HG02852 (cell line): Measurements from ENCODE around the gene PTPN5.
A peak's percentile ranks its signal among the peaks of the same experiment; 100 is the strongest.

Experiments used
- ATAC-seq: cut with Tn5 transposase; IDR thresholded peaks from one replicate; pipeline ENCODE4 v1.9.1; 2021; ENCODE audit warnings: mild to moderate bottlenecking, moderate library complexity; ENCODE audit not compliant: unreplicated experiment

Gene PTPN5

GRCh38 chr11:18743365-18743764, 48.2 kb downstream of the PTPN5 start:
- no peak for ATAC-seq

GRCh38 chr11:18741783-18742182, 49.8 kb downstream of the PTPN5 start:
- no peak for ATAC-seq

- ATAC-seq: no peak
Measured at GRCh38 chr11:18739685-18740084, 51.9 kb downstream of the PTPN5 start.

GRCh38 chr11:18737642-18738041, 54.0 kb downstream of the PTPN5 start:
- no peak for ATAC-seq

GRCh38 chr11:18736590-18737148, 54.9 kb downstream of the PTPN5 start:
- no peak for ATAC-seq

GRCh38 chr11:18733202-18733601, 58.4 kb downstream of the PTPN5 start:
- no peak for ATAC-seq

GRCh38 chr11:18731949-18732821, 59.4 kb downstream of the PTPN5 start:
- ATAC-seq: peak; percentile 65

GRCh38 chr11:18731441-18731840, 60.2 kb downstream of the PTPN5 start:
- no peak for ATAC-seq

- no peak for ATAC-seq
Measured at GRCh38 chr11:18730020-18730419, 61.6 kb downstream of the PTPN5 start.

GRCh38 chr11:18729426-18729825, 62.2 kb downstream of the PTPN5 start:
- ATAC-seq: no peak

- ATAC-seq: no peak
Measured at GRCh38 chr11:18728658-18729057, 62.9 kb downstream of the PTPN5 start.

GRCh38 chr11:18727479-18728236, 63.9 kb downstream of the PTPN5 start:
- ATAC-seq: no peak

GRCh38 chr11:18726040-18726439, 65.6 kb downstream of the PTPN5 start, which contains the start of gene IGSF22:
TSS of gene IGSF22 (minus strand) at chr11:18726188. CDS start at chr11:18724236, 1,952 bp downstream.
- no peak for ATAC-seq

GRCh38 chr11:18723991-18724390, 67.6 kb downstream of the PTPN5 start:
- ATAC-seq: no peak

- peak; percentile 19 for ATAC-seq
Measured at GRCh38 chr11:18722293-18722637, 69.3 kb downstream of the PTPN5 start.

GRCh38 chr11:18721561-18722292, 69.9 kb downstream of the PTPN5 start:
- peak; percentile 63 for ATAC-seq

- peak; percentile 85 for ATAC-seq
Measured at GRCh38 chr11:18720808-18721560, 70.6 kb downstream of the PTPN5 start.

- ATAC-seq: no peak
Measured at GRCh38 chr11:18720091-18720807, 71.3 kb downstream of the PTPN5 start.

GRCh38 chr11:18715476-18715875, 76.1 kb downstream of the PTPN5 start:
- no peak for ATAC-seq

GRCh38 chr11:18714443-18714780, 77.2 kb downstream of the PTPN5 start:
- no peak for ATAC-seq
